GM19099 (cell line): ENCODE results near the gene ATP2B3.

ENCODE experiments used
- POLR2A ChIP-seq: IDR thresholded peaks from 3 replicates; pipeline ENCODE4 v1.6.1; 2011; ENCODE audit warnings: low read depth; ENCODE audit not compliant: insufficient read length; ENCODE audit errors: extremely low read depth

Gene ATP2B3

GRCh38 chrX:153560000-153560399 lies 42.6 kb downstream of the ATP2B3 start:
- no peak for TF ChIP-seq POLR2A

GRCh38 chrX:153560466-153560865 lies 43.0 kb downstream of the ATP2B3 start:
- no peak for TF ChIP-seq POLR2A

- no peak for TF ChIP-seq POLR2A
These were observed 43.9 kb downstream of the ATP2B3 start for GRCh38 chrX:153561337-153561736.

- no peak for TF ChIP-seq POLR2A
These were observed 45.1 kb downstream of the ATP2B3 start for GRCh38 chrX:153562546-153562945.

- no peak for TF ChIP-seq POLR2A
These were observed 46.7 kb downstream of the ATP2B3 start for GRCh38 chrX:153564047-153564606.

- no peak for TF ChIP-seq POLR2A
These were observed 48.6 kb downstream of the ATP2B3 start for GRCh38 chrX:153565996-153566580.

- no peak for TF ChIP-seq POLR2A
These were observed 51.1 kb downstream of the ATP2B3 start for GRCh38 chrX:153568451-153569011.

DNA sequence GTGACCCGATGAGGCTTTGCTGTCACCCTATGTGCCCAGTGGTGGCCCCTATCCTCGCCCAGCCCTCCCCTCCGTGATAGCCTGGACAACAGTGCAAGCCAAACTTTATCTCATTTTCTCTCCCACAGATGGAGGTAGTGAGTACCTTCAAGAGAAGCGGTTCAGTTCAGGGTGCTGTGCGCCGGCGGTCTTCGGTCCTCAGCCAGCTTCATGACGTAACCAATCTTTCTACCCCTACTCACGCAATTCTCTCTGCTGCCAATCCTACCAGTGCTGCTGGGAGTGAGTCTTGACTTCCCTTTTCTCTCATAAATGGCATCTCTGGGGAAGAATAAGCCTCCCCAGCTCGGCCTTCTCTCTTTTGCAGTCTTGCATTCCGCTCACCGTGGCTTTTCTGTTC lies 52.0 kb downstream of the ATP2B3 start:
- TF ChIP-seq POLR2A: no peak

- TF ChIP-seq POLR2A: no peak
These were observed 54.1 kb downstream of the ATP2B3 start for GRCh38 chrX:153571534-153571908.

GRCh38 chrX:153572601-153573000 lies 55.2 kb downstream of the ATP2B3 start:
- no peak for TF ChIP-seq POLR2A

DNA sequence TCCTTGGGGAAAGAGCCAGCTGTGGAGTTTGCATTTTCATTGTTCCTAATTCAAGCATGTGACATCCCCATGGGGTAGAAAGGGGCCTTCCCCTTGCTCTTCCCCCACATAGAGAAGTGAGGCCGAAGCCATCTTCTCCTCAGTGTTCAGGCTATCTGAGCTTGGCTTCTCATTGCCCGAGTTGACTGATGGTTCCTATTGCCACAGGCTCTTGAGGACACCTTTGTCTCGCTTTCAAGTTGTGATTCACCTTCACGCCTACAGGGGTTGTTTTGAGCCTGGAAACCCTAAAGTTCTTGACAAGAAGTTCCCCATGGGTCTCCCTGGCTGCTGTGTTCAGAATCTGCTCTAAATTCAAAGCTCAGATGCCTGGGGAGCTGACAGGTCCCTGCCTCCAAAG lies 56.5 kb downstream of the ATP2B3 start:
- no peak for TF ChIP-seq POLR2A

- no peak for TF ChIP-seq POLR2A
These were observed 58.9 kb downstream of the ATP2B3 start for GRCh38 chrX:153576239-153576870.

DNA sequence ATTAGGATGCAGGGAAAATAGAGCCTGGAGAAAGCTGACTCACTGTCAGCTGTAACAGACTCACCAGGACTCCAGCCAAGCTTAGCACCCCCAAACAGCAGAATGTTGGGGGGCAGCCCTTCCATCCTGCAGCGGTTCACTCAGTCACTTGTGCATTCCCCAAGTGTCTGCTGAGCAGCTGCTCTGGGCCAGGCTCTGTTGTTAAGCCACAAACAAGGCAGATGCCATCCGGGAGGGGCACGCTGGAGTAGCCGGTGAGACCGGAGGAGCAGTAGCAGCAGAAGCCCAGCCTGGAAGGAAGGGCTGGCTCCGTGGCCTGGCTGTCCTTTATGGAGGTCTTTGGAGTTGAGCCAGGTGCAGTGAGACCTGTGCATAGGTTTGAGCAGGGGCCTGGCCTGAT lies 59.5 kb downstream of the ATP2B3 start:
- no peak for TF ChIP-seq POLR2A

GRCh38 chrX:153578200-153578835 lies 60.9 kb downstream of the ATP2B3 start:
- TF ChIP-seq POLR2A: no peak

DNA sequence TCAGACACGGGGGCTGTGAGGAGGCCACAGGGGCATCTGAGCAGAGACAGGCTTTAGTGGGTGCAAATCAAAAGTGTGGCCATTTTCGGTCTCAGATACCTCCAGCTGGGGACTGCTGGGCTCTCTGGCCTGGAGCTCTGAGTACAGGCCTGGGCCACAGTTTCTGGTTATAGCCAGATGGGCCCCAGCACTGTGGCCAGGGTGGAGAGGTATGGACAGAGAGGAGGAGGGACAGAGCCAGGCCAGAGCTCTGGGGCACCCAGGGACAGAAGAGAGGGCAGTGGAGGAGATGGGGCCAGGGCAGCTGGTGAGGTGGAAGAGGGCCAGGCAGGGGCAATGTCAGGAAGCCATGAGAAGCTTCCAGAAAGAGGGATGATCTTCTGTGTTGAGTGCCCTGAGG lies 61.4 kb downstream of the ATP2B3 start:
- TF ChIP-seq POLR2A: no peak
